Gastrocnemius medialis (tissue), 4 donors: ENCODE results near the gene VAPB. TPM values are rescaled to one million over a fixed set of nuclear protein-coding genes. Genes with fewer than 3 reads are reported as not detected.

Experiments
- ATAC-seq, 2 donors: fragments of 150-250 bp; one replicate each; pipeline ENCODE4 v1.9.1; 2016
- DNase-seq, 2 donors: peaks; one replicate each; pipeline ENCODE4 v3.0.0-alpha.2; 2019
- H3K27ac ChIP-seq, 4 donors: fragments of 200-600 bp; sonication (generic); 1 replicate in 1 of 4; 2 replicates in 3 of 4; pipeline ENCODE4 v1.5.1; 2016 to 2018; ENCODE audit warnings: mild to moderate bottlenecking in 2 of 4, moderate library complexity in 1 of 4
- H3K27me3 ChIP-seq, 3 donors: fragments of 200-600 bp; sonication (generic) in 2 of 3; 1 replicate in 1 of 3; 2 replicates in 2 of 3; pipeline versions ENCODE4 v1.5.1 to v1.6.0; 2016 to 2019; ENCODE audit warnings: mild to moderate bottlenecking in 1 of 3, moderate library complexity in 1 of 3
- H3K36me3 ChIP-seq, 2 donors: fragments of 200-600 bp; sonication (generic) in 1 of 2; one replicate each; pipeline ENCODE4 v1.5.1; 2017 to 2018
- H3K4me1 ChIP-seq, 2 donors: fragments of 200-600 bp; sonication (generic) in 1 of 2; one replicate each; pipeline ENCODE4 v1.5.1; 2016 to 2017; ENCODE audit warnings: mild to moderate bottlenecking in 2 of 2
- H3K4me3 ChIP-seq, 4 donors: fragments of 200-600 bp; sonication (generic) in 3 of 4; 1 replicate in 1 of 4; 2 replicates in 3 of 4; pipeline ENCODE4 v1.5.1; 2016 to 2019; ENCODE audit warnings: mild to moderate bottlenecking in 2 of 4
- H3K9me3 ChIP-seq, 3 donors: fragments of 200-600 bp; sonication (generic) in 2 of 3; 1 replicate in 1 of 3; 2 replicates in 2 of 3; pipeline ENCODE4 v1.5.1; 2016 to 2019
- CTCF ChIP-seq, 5 experiments: fragments of 450-650 bp in 3 of 5; fragments of 200-600 bp in 2 of 5; sonication (generic) in 2 of 5; IDR thresholded peaks in 4 of 5; conservative IDR thresholded peaks in 1 of 5; 1 replicate in 4 of 5; 2 replicates in 1 of 5; pipeline ENCODE4 v1.5.1; 2016 to 2019; ENCODE audit warnings: antibody characterized with exemption in 5 of 5, mild to moderate bottlenecking in 3 of 5, moderate library complexity in 3 of 5
- POLR2A ChIP-seq, 2 donors: fragments of 450-650 bp; IDR thresholded peaks; one replicate each; pipeline ENCODE4 v1.6.1; 2017; ENCODE audit warnings: antibody characterized with exemption in 2 of 2, mild to moderate bottlenecking in 2 of 2, moderate library complexity in 2 of 2
- in situ Hi-C, 4 donors: fragments of 200-750 bp; cut with MboI; loops; one replicate each; pipeline versions ENCODE4 v1.15.0 to v1.8.0; 2017; ENCODE audit warnings: low sequenced_read_pairs in 4 of 4
- intact Hi-C: fragments of 100-400 bp; cut with DNase I; formaldehyde crosslinking; loops from one replicate; pipeline ENCODE4 v1.15.1; 2023; ENCODE audit warnings: low total_unique reads
- total RNA-seq, 4 donors: library from RNA; depleted of rRNA; stranded (reverse); fragments of >200 nt; gene quantifications; one replicate each; pipeline versions ENCODE4 v1.1.0 to v1.2.3, GENCODE V29; 2016

Gene VAPB
- total RNA-seq, 4 donors from 2014 or later: 30.4 to 37.7 (median 32.8) TPM

- ATAC-seq (no peak), DNase-seq (no peak)
- H3K4me1 ChIP-seq: no peaks in the 10 kb centered on the region
- intact Hi-C loops (no loop called here), in situ Hi-C loops (no loop called here)
- H3K4me3 ChIP-seq: no peak overlapping the region
- H3K9me3 ChIP-seq: no peaks in the 10 kb centered on the region
- no peak for TF ChIP-seq POLR2A (IDR thresholded peaks at IDR 0.05)
- TF ChIP-seq CTCF (IDR thresholded peaks at IDR 0.05 in 4 of 5, conservative IDR thresholded peaks at IDR 0.05 in 1 of 5): no peak
- H3K36me3 ChIP-seq: no peaks in the 10 kb centered on the region
- no peaks in the 10 kb centered on the region for H3K27me3 ChIP-seq
- H3K27ac ChIP-seq: no peak overlapping the region
Observed at GRCh38 chr20:58496429-58496769, 107.4 kb downstream of the VAPB start.

GRCh38 chr20:58497076-58497641, 108.1 kb downstream of the VAPB start:
- Histone ChIP-seq H3K9me3 (no peaks in the 10 kb centered on the region), H3K27ac (no peak overlapping the region), H3K27me3 (no peaks in the 10 kb centered on the region), H3K36me3 (no peaks in the 10 kb centered on the region), H3K4me3 (no peak overlapping the region), H3K4me1 (no peaks in the 10 kb centered on the region)
- intact Hi-C loops: no loop called here
- ATAC-seq (no peak), DNase-seq (no peak)
- in situ Hi-C loops: no loop called here
- no peak for TF ChIP-seq POLR2A (IDR thresholded peaks at IDR 0.05)
- TF ChIP-seq CTCF (IDR thresholded peaks at IDR 0.05 in 4 of 5, conservative IDR thresholded peaks at IDR 0.05 in 1 of 5): no peak

GRCh38 chr20:58497724-58498469, 108.9 kb downstream of the VAPB start:
- H3K4me1 ChIP-seq: no peaks in the 10 kb centered on the region
- H3K27ac ChIP-seq: no peak overlapping the region
- no peak for DNase-seq
- in situ Hi-C loops: no loop called here
- no peaks in the 10 kb centered on the region for H3K27me3 ChIP-seq
- no peaks in the 10 kb centered on the region for H3K36me3 ChIP-seq
- intact Hi-C loops: no loop called here
- no peak for TF ChIP-seq CTCF (IDR thresholded peaks at IDR 0.05 in 4 of 5, conservative IDR thresholded peaks at IDR 0.05 in 1 of 5)
- no peak for TF ChIP-seq POLR2A (IDR thresholded peaks at IDR 0.05)
- ATAC-seq: no peak
- H3K9me3 ChIP-seq: no peaks in the 10 kb centered on the region
- no peak overlapping the region for H3K4me3 ChIP-seq

GRCh38 chr20:58498470-58499068, 109.5 kb downstream of the VAPB start:
- in situ Hi-C loops: no loop called here
- no peak for ATAC-seq
- TF ChIP-seq POLR2A (IDR thresholded peaks at IDR 0.05) (no peak), CTCF (IDR thresholded peaks at IDR 0.05 in 4 of 5, conservative IDR thresholded peaks at IDR 0.05 in 1 of 5) (no peak)

More at GRCh38 chr20:58498470-58499068, 109.5 kb downstream of the VAPB start:
- no peaks in the 10 kb centered on the region for H3K4me1 ChIP-seq
- no peak overlapping the region for H3K27ac ChIP-seq
- no peaks in the 10 kb centered on the region for H3K27me3 ChIP-seq
- H3K9me3 ChIP-seq: no peaks in the 10 kb centered on the region
- intact Hi-C loops: no loop called here
- H3K4me3 ChIP-seq: no peak overlapping the region
- no peaks in the 10 kb centered on the region for H3K36me3 ChIP-seq
- DNase-seq: no peak
